HEK293T (cell line): Measurements from ENCODE around the gene DUSP10.

Source experiments
- CTBP1 ChIP-seq: fragments of 450-650 bp; IDR thresholded peaks from 2 replicates; pipeline ENCODE4 v1.6.1; 2016; ENCODE audit warnings: borderline replicate concordance
- FOXK2 ChIP-seq: fragments of 450-650 bp; IDR thresholded peaks from 2 replicates; pipeline ENCODE4 v1.6.1; 2016; ENCODE audit warnings: mild to moderate bottlenecking
- FOXM1 ChIP-seq: fragments of 450-650 bp; IDR thresholded peaks from 2 replicates; pipeline ENCODE4 v1.6.1; 2017; ENCODE audit warnings: mild to moderate bottlenecking, borderline replicate concordance
- L3MBTL2 ChIP-seq: fragments of 450-650 bp; conservative IDR thresholded peaks from 2 replicates; pipeline ENCODE4 v1.6.1; 2016; ENCODE audit warnings: mild to moderate bottlenecking
- NFRKB ChIP-seq: fragments of 450-650 bp; IDR thresholded peaks from 2 replicates; pipeline ENCODE4 v1.6.1; 2016; ENCODE audit warnings: mild to moderate bottlenecking, moderate library complexity
- SP1 ChIP-seq: fragments of 450-650 bp; IDR thresholded peaks from 2 replicates; pipeline ENCODE4 v1.6.1; 2017
- SUZ12 ChIP-seq: fragments of 450-650 bp; IDR thresholded peaks from 2 replicates; pipeline ENCODE4 v1.6.1; 2016; ENCODE audit warnings: mild to moderate bottlenecking
- TARDBP ChIP-seq: fragments of 450-650 bp; IDR thresholded peaks from 2 replicates; pipeline ENCODE4 v1.6.1; 2016

GRCh38 chr1:221697923-221698425 lies 43.9 kb downstream of the DUSP10 start:
- TF ChIP-seq SUZ12 (no peak), FOXK2 (no peak), TARDBP (no peak), SP1 (no peak), NFRKB (no peak), CTBP1 (no peak), L3MBTL2 (no peak), FOXM1 (no peak)
